Ishikawa (cell line): ENCODE measurements around the gene PLCB3.

Source experiments
- CEBPB ChIP-seq: IDR thresholded peaks from 2 replicates; pipeline ENCODE4 v1.6.1; 2012
- CREB1 ChIP-seq: IDR thresholded peaks from 2 replicates; pipeline ENCODE4 v1.6.1; 2012; ENCODE audit warnings: low read depth
- EGR1 ChIP-seq: IDR thresholded peaks from 2 replicates; pipeline ENCODE4 v1.6.1; 2012
- EP300 ChIP-seq: IDR thresholded peaks from 2 replicates; pipeline ENCODE4 v1.6.1; 2012; ENCODE audit warnings: borderline replicate concordance
- FOXM1 ChIP-seq: IDR thresholded peaks from 2 replicates; pipeline ENCODE4 v1.6.1; 2012; ENCODE audit warnings: low read depth, borderline replicate concordance
- NFIC ChIP-seq: IDR thresholded peaks from 2 replicates; pipeline ENCODE4 v1.6.1; 2012
- RAD21 ChIP-seq: IDR thresholded peaks from 2 replicates; pipeline ENCODE4 v1.6.1; 2012; ENCODE audit warnings: low read depth
- REST ChIP-seq: IDR thresholded peaks from 2 replicates; pipeline ENCODE4 v1.6.1; 2012; ENCODE audit warnings: low read depth, mild to moderate bottlenecking
- TAF1 ChIP-seq: IDR thresholded peaks from 2 replicates; pipeline ENCODE4 v1.6.1; 2012; ENCODE audit warnings: low read depth, mild to moderate bottlenecking
- TCF12 ChIP-seq: IDR thresholded peaks from 2 replicates; pipeline ENCODE4 v1.6.1; 2012; ENCODE audit warnings: low read depth
- TEAD4 ChIP-seq: IDR thresholded peaks from 2 replicates; pipeline ENCODE4 v1.6.1; 2012
- YY1 ChIP-seq: IDR thresholded peaks from 2 replicates; pipeline ENCODE4 v1.6.1; 2012; ENCODE audit warnings: low read depth
- ZBTB7A ChIP-seq: IDR thresholded peaks from 2 replicates; pipeline ENCODE4 v1.6.1; 2012; ENCODE audit warnings: low read depth
- TF ChIP-seq, protein P1 (sequence below): IDR thresholded peaks from 2 replicates; pipeline ENCODE4 v1.6.1; 2012
- TF ChIP-seq, protein P2 (sequence below): IDR thresholded peaks from 2 replicates; pipeline ENCODE4 v1.6.1; 2012

Gene PLCB3

DNA sequence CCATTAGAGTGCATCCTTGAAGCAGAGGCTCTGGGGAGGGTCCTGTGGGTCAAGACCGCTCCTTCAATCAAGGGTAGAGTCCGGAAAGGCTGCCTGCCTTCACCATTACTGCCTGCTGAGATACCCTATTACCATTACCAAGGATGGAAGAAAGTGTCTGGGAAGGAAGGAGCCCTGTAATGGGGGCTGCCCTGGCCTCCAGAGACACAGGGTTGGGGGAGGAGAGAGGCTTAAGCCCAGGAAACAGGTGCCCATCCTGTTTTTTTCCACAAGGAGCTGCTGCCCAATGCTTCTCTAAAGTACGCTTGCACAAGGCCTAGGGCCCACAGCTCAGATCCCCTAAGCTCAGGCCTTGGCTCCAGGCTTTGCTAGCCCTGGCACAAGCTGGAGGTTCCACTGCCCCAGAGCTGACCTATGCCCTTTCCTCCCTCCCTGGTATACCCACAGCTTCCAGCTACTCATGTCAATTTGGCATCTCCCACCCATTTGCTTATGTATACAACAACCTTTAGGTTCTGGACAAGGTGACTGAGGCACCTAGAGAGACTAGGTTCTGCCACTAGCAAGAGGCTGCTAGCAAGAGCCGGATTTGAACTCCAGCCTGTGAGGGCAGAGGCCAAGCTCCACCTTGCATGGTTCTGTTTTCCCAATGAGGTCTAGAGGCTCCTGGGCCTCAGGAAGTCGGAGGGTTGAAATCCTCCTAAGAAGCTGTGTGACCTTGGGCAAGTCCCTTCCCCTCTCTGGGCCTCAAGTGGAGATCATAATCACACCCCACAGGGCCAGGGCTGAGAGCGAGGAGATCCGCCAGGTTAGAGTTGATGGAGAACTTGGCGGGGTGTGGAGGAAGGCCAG is 1.5 kb upstream of the PLCB3 start:
- TF ChIP-seq NFIC = no peak
- TF ChIP-seq CREB1 = no peak
- TF ChIP-seq, protein P1, sequence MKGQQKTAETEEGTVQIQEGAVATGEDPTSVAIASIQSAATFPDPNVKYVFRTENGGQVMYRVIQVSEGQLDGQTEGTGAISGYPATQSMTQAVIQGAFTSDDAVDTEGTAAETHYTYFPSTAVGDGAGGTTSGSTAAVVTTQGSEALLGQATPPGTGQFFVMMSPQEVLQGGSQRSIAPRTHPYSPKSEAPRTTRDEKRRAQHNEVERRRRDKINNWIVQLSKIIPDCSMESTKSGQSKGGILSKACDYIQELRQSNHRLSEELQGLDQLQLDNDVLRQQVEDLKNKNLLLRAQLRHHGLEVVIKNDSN = no peak
- no peak for TF ChIP-seq CEBPB
- TF ChIP-seq EGR1 = no peak
- no peak for TF ChIP-seq REST
- no peak for TF ChIP-seq EP300
- no peak for TF ChIP-seq TCF12
- TF ChIP-seq TEAD4 = no peak
- TF ChIP-seq TAF1 = no peak
- no peak for TF ChIP-seq YY1
- no peak for TF ChIP-seq ZBTB7A
- TF ChIP-seq, protein P2, sequence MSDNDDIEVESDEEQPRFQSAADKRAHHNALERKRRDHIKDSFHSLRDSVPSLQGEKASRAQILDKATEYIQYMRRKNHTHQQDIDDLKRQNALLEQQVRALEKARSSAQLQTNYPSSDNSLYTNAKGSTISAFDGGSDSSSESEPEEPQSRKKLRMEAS = no peak
- TF ChIP-seq RAD21 = no peak
- TF ChIP-seq FOXM1 = no peak

DNA sequence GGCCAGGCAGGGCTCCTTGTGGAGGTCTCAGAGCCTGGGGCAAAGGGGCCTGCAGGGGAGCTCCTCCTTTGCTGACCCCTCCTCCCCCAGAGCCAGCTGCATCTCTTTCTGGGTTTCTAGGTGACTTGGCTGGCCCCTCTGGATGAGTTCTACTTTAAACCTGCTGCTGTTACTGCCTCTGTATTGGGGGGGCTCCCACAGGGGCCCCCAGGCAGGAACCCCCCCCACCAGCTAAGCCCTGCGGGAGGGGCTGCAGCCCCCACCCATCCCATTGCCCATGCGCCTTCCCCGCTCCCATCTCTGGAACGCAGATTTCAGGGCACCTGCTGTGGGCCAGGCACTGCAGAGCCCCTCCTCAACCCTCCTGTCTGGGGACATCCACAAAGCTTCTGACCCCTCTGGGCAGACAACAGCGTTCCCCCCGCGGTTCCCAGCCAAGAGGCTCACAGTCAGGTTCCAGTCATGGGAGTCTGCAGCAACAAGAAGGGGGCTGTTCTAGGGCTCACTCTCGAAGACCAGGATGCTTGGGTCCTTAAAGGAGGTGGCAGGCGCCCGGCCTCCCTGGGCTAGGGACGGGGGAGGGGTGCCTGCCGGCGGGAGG is 815 bp upstream of the PLCB3 start:
- no peak for TF ChIP-seq NFIC
- TF ChIP-seq ZBTB7A = no peak
- no peak for TF ChIP-seq REST
- TF ChIP-seq CREB1 = no peak
- no peak for TF ChIP-seq FOXM1
- TF ChIP-seq, protein P1 = no peak
- TF ChIP-seq CEBPB = no peak
- no peak for TF ChIP-seq YY1
- TF ChIP-seq, protein P2 = no peak

DNA sequence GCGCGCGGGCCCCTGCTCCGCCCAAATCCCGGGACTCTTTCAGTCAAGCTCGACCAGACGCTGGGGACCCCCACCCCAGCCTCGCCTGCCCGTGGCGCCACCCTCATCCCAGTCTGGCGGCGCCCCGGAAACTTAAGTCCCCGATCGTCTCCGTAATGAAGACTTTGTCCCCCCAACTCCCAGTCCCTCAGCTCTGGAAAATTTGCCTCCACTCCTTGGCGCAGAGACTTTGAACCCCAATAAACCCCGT is 348 bp downstream of the PLCB3 start:
- TF ChIP-seq, protein P2 = no peak
- TF ChIP-seq ZBTB7A = no peak
- TF ChIP-seq REST = no peak
- TF ChIP-seq YY1 = no peak
- no peak for TF ChIP-seq RAD21
- TF ChIP-seq, protein P1 = no peak
- TF ChIP-seq EP300 = no peak
- no peak for TF ChIP-seq EGR1
- no peak for TF ChIP-seq TEAD4
- no peak for TF ChIP-seq FOXM1
- TF ChIP-seq NFIC = no peak
- no peak for TF ChIP-seq TAF1
- TF ChIP-seq CREB1 = no peak
- no peak for TF ChIP-seq CEBPB
- TF ChIP-seq TCF12 = no peak
